MM.1S (cell line): ENCODE measurements around the gene ZGPAT.

Experiments used
- CTCF ChIP-seq: fragments of 300-600 bp; sonication (generic); IDR thresholded peaks from 2 replicates; pipeline ENCODE4 v1.5.1; 2016; ENCODE audit warnings: antibody characterized with exemption, low read length, mixed read lengths
- EZH2phosphoT487 ChIP-seq: fragments of 300-600 bp; sonication (generic); IDR thresholded peaks from 2 replicates; pipeline ENCODE4 v1.6.1; 2018; ENCODE audit warnings: antibody characterized with exemption, low read length

DNA sequence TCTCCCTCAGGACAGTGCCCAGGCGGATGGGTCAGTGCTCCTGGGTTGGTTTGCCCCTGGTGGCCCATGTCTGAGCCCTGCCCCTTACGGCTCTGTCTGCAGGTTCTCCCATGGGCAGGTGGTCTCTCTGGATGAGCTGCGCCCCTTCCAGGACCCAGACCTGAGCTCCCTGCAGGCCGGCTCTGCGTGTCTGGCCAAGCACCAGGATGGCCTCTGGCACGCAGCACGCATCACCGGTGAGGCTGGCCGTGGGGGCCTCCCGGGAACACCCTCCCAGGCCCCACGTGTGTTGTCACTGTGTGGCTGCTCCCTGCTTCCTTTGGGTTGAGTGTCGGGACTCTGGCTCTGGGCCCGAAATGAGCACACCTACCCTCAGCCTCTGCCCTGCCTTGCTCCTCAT, 25.3 kb downstream of the ZGPAT start:
- TF ChIP-seq CTCF (no peak), EZH2phosphoT487 (no peak)
